Astrocyte (in vitro differentiated cells and primary cell): ENCODE data around the gene ZNF280C. TPM values are rescaled to one million over a fixed set of nuclear protein-coding genes. Genes with fewer than 3 reads are reported as not detected.

ENCODE experiments used
- DNase-seq: peaks from one replicate; pipeline ENCODE4 v3.0.0-alpha.2; 2010; ENCODE audit warnings: low read depth
- FAIRE-seq: peaks from 2 replicates; lab custom pipeline; 2011; peaks lifted over from hg19 to GRCh38; lab: Jason Lieb, UNC
- H2AFZ ChIP-seq: 2 replicates; pipeline ENCODE4 v1.6.0; 2012; ENCODE audit warnings: low read depth, low read length, inconsistent platforms
- H3K27ac ChIP-seq: 2 replicates; pipeline ENCODE4 v1.5.1; 2011; ENCODE audit warnings: low read depth, low read length, inconsistent platforms
- H3K27me3 ChIP-seq: 2 replicates; pipeline ENCODE4 v1.6.0; 2011; ENCODE audit warnings: low read length, inconsistent platforms; ENCODE audit not compliant: insufficient read depth
- H3K36me3 ChIP-seq: 2 replicates; pipeline ENCODE4 v1.5.1; 2011; ENCODE audit warnings: low read length, inconsistent platforms; ENCODE audit not compliant: insufficient read depth
- H3K4me1 ChIP-seq: 2 replicates; pipeline ENCODE4 v1.5.1; 2011; ENCODE audit warnings: low read length, inconsistent platforms; ENCODE audit not compliant: insufficient read depth
- H3K4me2 ChIP-seq: 2 replicates; pipeline ENCODE4 v1.6.0; 2012; ENCODE audit warnings: low read length, inconsistent platforms
- H3K4me3 ChIP-seq: 2 replicates; pipeline ENCODE4 v1.5.1; 2011; ENCODE audit warnings: low read depth, mild to moderate bottlenecking, low read length, inconsistent platforms; ENCODE audit not compliant: insufficient read depth
- H3K79me2 ChIP-seq: 2 replicates; pipeline ENCODE4 v1.6.0; 2012; ENCODE audit warnings: mild to moderate bottlenecking, low read length, inconsistent platforms; ENCODE audit not compliant: insufficient read depth
- H3K9ac ChIP-seq: 2 replicates; pipeline ENCODE4 v1.6.0; 2012; ENCODE audit warnings: mild to moderate bottlenecking, low read length, inconsistent platforms
- H3K9me3 ChIP-seq: 2 replicates; pipeline ENCODE4 v1.5.1; 2012; ENCODE audit warnings: low read depth, mild to moderate bottlenecking, low read length, inconsistent platforms; ENCODE audit not compliant: insufficient read depth
- H4K20me1 ChIP-seq: 2 replicates; pipeline ENCODE4 v1.6.0; 2012; ENCODE audit warnings: low read length, inconsistent platforms; ENCODE audit not compliant: insufficient read depth
- H3K27ac Mint-ChIP-seq: one replicate; pipeline ENCODE4 v1.8.0; 2021; ENCODE audit warnings: mild to moderate bottlenecking, mixed read lengths; ENCODE audit not compliant: unreplicated experiment
- H3K27me3 Mint-ChIP-seq: one replicate; pipeline ENCODE4 v1.8.0; 2021; ENCODE audit warnings: low read depth, mixed read lengths; ENCODE audit not compliant: unreplicated experiment
- H3K36me3 Mint-ChIP-seq: one replicate; pipeline ENCODE4 v1.8.0; 2021; ENCODE audit warnings: low read depth, mixed read lengths; ENCODE audit not compliant: unreplicated experiment
- H3K4me1 Mint-ChIP-seq: one replicate; pipeline ENCODE4 v1.8.0; 2021; ENCODE audit warnings: low read depth, mixed read lengths; ENCODE audit not compliant: unreplicated experiment
- H3K4me3 Mint-ChIP-seq: one replicate; pipeline ENCODE4 v1.8.0; 2021; ENCODE audit warnings: mild to moderate bottlenecking, moderate library complexity, mixed read lengths; ENCODE audit not compliant: unreplicated experiment
- H3K9me3 Mint-ChIP-seq: one replicate; pipeline ENCODE4 v1.8.0; 2021; ENCODE audit warnings: mild to moderate bottlenecking, mixed read lengths; ENCODE audit not compliant: unreplicated experiment
- EZH2 ChIP-seq: IDR thresholded peaks from 2 replicates; pipeline ENCODE4 v1.6.1; 2012; ENCODE audit warnings: mild to moderate bottlenecking, low read length, inconsistent platforms; ENCODE audit not compliant: insufficient read depth
- total RNA-seq: library from RNA; stranded (reverse); gene quantifications from 2 replicates; pipeline ENCODE4 v1.2.1, GENCODE V29; 2021
- TF ChIP-seq, protein P1 (sequence below): IDR thresholded peaks from 2 replicates; pipeline ENCODE4 v1.5.1; 2011; ENCODE audit warnings: low read depth, mild to moderate bottlenecking, inconsistent platforms, low read length, moderate library complexity; ENCODE audit not compliant: insufficient read depth

The ZNF280C gene
- total RNA-seq, 1 donor from 2014 or later: 7.8 TPM

- peak; percentile 66 for DNase-seq
- peak overlapping the region; percentile 62 for H3K27ac ChIP-seq
- H3K27ac Mint-ChIP-seq: peak overlapping the region; percentile 95
- peak overlapping the region; percentile 85 for H3K4me2 ChIP-seq
- H3K9ac ChIP-seq: peak overlapping the region; percentile 55
- no peaks in the 10 kb centered on the region for H3K9me3 ChIP-seq
- no peaks in the 10 kb centered on the region for H3K9me3 Mint-ChIP-seq
- FAIRE-seq: peak; percentile 75
- peak overlapping the region; percentile 53 for H2AFZ ChIP-seq
- peaks cover 25% of the 10 kb centered on the region for H3K4me1 ChIP-seq
- H3K4me1 Mint-ChIP-seq: peaks cover 22% of the 10 kb centered on the region
- no peaks in the 10 kb centered on the region for H3K79me2 ChIP-seq
- no peak overlapping the region for H3K4me3 ChIP-seq
- peaks cover 3% of the 10 kb centered on the region for H3K27me3 ChIP-seq
- TF ChIP-seq, protein P1, sequence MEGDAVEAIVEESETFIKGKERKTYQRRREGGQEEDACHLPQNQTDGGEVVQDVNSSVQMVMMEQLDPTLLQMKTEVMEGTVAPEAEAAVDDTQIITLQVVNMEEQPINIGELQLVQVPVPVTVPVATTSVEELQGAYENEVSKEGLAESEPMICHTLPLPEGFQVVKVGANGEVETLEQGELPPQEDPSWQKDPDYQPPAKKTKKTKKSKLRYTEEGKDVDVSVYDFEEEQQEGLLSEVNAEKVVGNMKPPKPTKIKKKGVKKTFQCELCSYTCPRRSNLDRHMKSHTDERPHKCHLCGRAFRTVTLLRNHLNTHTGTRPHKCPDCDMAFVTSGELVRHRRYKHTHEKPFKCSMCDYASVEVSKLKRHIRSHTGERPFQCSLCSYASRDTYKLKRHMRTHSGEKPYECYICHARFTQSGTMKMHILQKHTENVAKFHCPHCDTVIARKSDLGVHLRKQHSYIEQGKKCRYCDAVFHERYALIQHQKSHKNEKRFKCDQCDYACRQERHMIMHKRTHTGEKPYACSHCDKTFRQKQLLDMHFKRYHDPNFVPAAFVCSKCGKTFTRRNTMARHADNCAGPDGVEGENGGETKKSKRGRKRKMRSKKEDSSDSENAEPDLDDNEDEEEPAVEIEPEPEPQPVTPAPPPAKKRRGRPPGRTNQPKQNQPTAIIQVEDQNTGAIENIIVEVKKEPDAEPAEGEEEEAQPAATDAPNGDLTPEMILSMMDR: no peak
- TF ChIP-seq EZH2: no peak
- H3K27me3 Mint-ChIP-seq: no peaks in the 10 kb centered on the region
- H3K4me3 Mint-ChIP-seq: no peak overlapping the region
- H4K20me1 ChIP-seq: no peaks in the 10 kb centered on the region
- H3K36me3 Mint-ChIP-seq: no peaks in the 10 kb centered on the region
- H3K36me3 ChIP-seq: no peaks in the 10 kb centered on the region
These were observed 94.5 kb downstream of the ZNF280C start for GRCh38 chrX:130174045-130174704.

DNA sequence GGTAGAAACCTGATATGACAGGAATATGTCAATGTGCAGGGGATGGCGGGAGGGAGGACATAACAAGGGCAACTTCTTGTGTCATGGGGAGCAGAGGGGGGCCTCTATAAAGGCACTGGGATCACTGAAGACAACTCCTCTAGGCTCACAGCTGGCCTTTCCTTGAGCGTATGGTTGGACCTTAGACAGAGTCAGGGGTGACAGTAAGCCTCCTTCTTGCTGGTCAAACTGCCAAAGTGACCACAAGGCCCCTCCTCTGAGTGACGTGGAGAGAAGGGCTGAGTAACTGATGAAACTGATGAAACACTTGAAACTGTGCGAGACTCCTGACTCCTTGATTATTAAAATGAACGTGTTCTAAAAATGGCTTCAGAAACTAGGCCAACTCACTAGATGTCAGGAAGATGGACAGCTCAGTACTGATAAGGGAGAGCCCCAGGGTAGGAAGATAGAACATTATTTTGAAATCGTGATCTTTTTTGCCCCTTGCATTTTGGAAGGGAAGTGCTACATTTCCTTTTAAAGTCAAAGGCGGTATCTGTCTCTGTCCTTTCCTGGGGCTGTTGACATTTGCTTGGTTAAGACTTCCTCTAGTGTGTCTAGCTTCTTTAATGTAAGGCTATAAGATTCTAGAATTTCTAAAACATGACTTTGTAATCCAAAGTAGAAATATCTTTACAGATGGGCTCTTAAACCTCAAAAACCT, 95.4 kb downstream of the ZNF280C start:
- TF ChIP-seq EZH2: no peak
- TF ChIP-seq, protein P1: no peak
- Mint-ChIP-seq H3K36me3 (no peaks in the 10 kb centered on the region), H3K27me3 (no peaks in the 10 kb centered on the region), H3K9me3 (no peaks in the 10 kb centered on the region), H3K27ac (peak overlapping the region; percentile 95), H3K4me1 (peaks cover 22% of the 10 kb centered on the region), H3K4me3 (peak overlapping the region; percentile 73)
- peak overlapping the region; percentile 62 for H3K27ac ChIP-seq
- H3K4me1 ChIP-seq: peaks cover 25% of the 10 kb centered on the region
- peak overlapping the region; percentile 42 for H2AFZ ChIP-seq
- H3K79me2 ChIP-seq: no peaks in the 10 kb centered on the region
- DNase-seq: peak; percentile 75
- no peaks in the 10 kb centered on the region for H4K20me1 ChIP-seq
- H3K36me3 ChIP-seq: no peaks in the 10 kb centered on the region
- peak overlapping the region; percentile 8 for H3K4me3 ChIP-seq
- peaks cover 3% of the 10 kb centered on the region for H3K27me3 ChIP-seq
- H3K9ac ChIP-seq: peak overlapping the region; percentile 55
- peak; percentile 76 for FAIRE-seq
- H3K9me3 ChIP-seq: no peaks in the 10 kb centered on the region
- peak overlapping the region; percentile 85 for H3K4me2 ChIP-seq
